Activated gamma-delta T cell treated with anti-CD3 and anti-CD28 coated beads, Interleukin-2, amount 50 U/mL, for 16 hours (primary cell): ENCODE data around the gene PTGR2.
A peak's percentile ranks its signal among the peaks of the same experiment; 100 is the strongest.
"Not testable (repeated sequence)": the region's sequence is repeated elsewhere in the genome, so short reads cannot be mapped to it uniquely, and the experiment has no call there.

Source experiments
- DNase-seq: peaks from one replicate; pipeline ENCODE4 v3.0.0-alpha.2; 2020; ENCODE audit warnings: low read depth

Gene PTGR2

DNA sequence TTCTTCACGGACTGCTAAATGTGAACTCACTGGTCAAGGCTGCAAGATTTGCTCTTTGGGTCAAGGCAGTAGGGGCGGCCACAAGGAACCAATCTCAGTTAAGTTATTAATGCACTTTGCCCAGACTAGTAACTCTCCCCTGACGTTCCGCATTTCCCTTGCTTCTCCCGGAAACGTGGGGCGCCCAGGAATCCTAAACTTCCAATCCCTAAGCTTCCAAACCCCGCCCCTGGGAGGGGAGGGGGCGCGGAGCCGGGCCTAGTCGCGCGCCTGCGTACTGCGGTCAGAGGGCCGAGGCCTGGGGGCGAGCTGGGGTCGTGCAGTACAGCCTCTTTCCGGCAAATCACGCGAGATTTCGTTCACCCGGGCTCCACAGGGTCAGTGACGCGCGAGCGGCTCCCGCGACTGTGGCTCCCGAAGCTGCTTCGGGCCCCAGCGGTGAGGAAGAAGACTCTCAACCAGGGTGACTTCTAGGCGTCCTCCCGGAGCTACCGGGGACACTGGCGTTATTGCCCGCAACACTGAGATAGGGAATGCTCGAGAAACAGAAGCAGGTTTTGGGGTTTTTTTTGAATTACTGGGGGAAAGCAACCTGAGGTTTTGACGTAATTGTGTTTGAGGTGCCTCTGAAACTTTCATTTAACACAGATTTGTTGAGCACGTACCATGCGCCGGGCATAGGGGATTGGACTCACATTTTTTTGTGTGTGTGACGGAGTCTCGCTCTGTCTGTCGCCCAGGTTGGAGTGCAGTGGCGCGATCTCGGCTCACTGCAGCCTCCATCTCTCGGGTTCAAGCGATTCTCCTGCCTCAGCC is at the start of gene PTGR2:
TSS of gene PTGR2 (plus strand) at position 265 of the 816 bp plus-strand sequence. CDS start 7,032 bp downstream, outside the sequence.
- DNase-seq, result peak; percentile 81

GRCh38 chr14:73802431-73803188 is 49.0 kb upstream of the PTGR2 start:
- no peak for DNase-seq

GRCh38 chr14:73804636-73805035 is 47.0 kb upstream of the PTGR2 start:
- no peak for DNase-seq

GRCh38 chr14:73807457-73807856 is 44.2 kb upstream of the PTGR2 start:
- no peak for DNase-seq

DNA sequence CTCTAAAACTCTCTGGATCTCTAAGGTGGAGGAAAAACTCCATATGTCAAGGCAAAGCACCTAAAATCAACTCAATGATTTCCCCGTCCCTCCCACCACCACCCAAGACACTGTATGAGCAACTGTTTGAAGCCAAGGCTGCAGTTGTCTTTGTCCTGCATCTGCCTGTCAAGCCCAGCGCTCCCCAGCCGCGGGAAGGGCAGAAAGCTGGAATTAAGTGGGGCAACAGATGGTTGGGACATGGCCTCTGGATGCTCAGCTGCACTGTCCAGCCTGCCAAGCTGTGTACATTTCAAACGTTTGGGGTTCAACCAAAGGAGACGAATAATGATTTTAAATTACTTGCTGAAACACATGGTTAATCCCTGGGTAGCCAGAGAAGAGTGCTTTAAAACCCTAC is 42.2 kb upstream of the PTGR2 start:
- no peak for DNase-seq

DNA sequence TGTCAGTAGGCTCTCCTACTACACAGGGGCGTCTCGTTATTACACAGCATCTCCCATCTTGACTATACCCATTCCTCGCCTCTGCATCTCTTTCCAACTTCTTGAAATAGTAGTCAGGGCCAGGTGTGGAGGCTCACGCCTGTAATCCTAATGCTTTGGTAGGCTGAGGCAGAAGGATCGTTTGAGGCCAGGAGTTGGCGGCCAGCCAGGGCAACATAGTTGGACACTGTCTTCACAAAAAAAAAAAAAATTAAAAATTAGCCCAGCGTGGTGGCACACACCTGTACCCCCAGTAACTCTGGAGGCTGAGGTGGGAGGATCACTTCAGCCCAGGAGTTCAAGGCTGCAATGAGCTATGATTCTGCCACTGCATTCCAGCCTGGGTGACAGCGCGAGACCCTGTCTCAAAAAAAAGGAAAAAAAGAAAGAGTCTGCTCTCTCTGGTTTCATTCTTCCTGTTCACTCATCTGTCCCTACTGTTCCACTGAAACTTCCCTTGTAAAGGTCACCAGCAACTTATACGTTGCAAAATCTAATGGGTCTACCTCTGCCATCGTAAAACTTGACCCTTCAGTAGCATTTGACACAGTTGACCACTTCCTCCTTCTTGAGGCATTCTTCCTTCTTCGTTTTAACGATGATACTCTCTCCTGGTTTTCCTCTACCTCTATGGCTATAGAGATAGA is 41.0 kb upstream of the PTGR2 start:
- DNase-seq, result no peak

DNA sequence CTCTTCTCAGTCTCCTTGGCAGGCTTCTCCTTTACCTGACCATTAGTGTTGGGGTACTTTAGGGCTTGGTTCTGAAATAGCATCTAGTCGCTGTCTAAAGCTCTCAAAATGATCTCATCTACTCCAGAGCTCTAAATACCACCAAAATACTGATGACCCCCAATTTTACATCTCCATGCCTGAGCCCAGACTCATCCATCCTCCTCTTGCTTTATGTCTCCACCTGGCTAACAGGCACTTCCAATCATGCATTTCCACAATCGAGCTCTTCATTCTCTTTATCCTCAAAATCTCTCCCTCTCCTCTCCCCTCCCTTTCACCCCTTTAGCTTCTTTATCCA is 40.5 kb upstream of the PTGR2 start:
- no peak for DNase-seq

- no peak for DNase-seq
Observed at GRCh38 chr14:73814153-73814552, 37.5 kb upstream of the PTGR2 start.

DNA sequence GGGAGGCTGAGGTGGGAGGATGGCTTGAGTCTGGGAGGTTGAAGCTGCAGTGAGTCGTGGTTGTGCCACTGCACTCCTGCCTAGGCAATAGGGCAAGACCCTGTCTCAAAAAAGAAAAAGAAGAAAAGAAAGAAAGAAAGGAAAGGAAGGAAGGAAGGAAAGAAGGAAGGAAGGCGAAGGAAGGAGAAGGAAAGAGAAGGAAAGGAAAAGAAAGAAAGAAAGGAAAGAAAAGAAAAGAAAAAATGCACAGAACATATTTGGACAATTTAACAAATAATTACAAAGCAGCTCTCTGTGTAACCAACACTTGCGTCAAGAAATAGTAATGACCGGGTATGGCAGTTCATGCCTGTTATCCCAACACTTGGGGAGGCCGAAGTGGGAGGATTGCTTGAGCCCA is 35.8 kb upstream of the PTGR2 start:
- DNase-seq, result no peak

- DNase-seq, result no peak
Observed at GRCh38 chr14:73816393-73816816, 35.2 kb upstream of the PTGR2 start.

DNA sequence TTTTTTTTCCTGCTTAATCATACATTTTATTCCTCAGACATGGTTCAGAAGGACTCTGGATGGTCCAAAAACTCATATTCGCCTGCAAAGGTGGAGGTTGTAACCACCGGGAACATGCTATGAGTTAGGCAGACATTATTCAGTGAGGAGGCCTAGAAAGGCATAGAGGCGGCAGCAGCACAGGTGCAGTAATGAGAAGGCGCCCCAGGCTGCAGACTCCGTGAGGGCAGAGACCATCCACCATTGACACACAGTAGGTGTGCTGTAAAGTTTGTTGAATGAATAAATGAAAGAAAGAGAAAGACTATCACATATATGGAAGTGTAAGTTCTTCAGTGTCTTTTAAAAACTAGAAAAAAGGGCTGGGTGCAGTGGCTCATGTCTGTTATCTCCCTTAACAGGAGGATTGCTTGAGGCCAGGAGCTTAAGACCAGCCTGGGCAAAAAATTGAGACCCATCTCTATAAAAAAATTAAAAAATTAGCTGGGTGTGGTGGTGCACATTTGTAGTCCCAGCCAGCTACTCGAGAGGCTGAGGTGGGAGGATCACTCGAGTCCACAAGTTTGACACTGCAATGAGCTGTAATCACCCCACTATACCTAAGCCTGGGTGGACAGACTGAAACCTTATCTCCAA is 34.5 kb upstream of the PTGR2 start:
- DNase-seq, result no peak

GRCh38 chr14:73818821-73819220 is 32.8 kb upstream of the PTGR2 start:
- no peak for DNase-seq

GRCh38 chr14:73820631-73821030 is 31.0 kb upstream of the PTGR2 start:
- DNase-seq, result no peak

DNA sequence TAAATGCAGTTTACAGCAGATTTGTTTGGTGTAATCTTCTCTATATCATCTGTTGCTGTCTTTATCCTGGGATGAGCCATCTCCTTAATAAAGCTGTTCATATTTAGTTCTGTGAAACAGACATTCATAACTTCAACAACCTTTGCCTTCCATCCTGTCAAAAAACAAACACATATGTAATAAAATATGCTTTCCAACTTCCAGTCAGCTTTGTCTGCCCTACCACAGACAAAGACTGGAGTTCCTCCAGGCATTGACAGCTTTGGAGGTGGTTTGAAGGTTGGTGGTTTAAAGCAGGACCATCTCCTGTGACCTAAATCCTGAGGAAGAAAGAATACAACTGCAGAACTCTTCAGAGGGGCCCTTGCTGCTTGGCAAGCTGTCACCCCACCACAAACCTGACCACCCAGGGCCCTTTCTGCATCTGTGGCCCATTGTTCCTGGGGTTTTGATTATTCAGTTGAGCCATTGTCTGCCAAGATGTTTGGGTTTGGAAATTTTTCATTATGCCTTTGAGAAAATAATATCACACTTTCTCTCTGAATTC is 28.2 kb upstream of the PTGR2 start:
- DNase-seq, result no peak

GRCh38 chr14:73824127-73824526 is 27.5 kb upstream of the PTGR2 start:
- DNase-seq, result no peak

- no peak for DNase-seq
Observed at GRCh38 chr14:73824536-73824935, 27.1 kb upstream of the PTGR2 start.

DNA sequence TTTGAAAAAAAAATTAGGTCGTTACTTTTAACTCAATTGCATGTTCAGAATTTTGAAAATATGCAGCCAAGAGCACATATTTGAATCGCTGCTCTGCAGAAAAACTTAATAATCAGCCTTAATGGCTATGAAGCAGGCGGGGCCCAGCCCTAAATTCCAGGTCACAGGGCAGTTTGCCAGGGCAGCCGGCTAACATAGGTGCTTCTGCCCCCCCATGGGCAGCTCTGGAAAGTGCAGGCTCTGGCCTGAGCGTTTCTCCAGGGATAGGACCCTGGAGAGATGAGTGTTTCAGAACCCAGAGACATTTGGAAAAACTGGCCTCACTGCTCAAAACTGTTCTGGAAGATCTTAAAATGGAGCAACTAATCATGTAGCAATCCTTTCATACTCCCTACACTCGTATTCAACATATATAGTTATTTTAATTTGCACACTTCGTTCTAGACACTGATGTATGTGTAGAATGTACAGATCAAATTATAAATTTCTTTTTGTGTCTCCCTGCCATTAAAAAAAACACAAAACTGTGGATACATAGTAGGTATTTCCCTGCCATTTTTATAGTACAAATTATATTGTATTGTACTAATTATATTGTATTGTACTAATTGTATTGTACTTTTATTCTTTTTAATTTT is 26.0 kb upstream of the PTGR2 start:
- DNase-seq, result peak; percentile 66

GRCh38 chr14:73827190-73827589 is 24.4 kb upstream of the PTGR2 start:
- not testable (repeated sequence) for DNase-seq

DNA sequence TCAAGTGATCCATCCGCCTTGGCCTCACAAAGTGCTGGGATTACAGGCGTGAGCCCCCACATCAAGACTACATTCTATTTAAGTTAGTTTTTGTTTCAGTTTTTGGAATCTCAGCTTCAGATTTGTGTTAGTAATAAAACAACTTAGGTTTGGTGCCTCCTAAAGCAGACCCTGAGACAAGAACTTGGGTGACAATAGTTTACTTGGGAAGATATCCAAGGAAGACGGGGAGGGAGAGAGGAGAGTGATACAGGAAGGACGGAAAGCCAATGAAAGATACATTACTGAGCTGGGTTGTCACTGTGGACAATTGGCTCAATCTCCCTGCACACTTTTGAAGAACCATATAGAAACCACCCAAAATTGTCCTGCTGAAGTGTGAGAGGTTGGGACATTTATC is 22.6 kb upstream of the PTGR2 start:
- no peak for DNase-seq

- DNase-seq, result no peak
Observed at GRCh38 chr14:73829526-73830431, 21.9 kb upstream of the PTGR2 start.

DNA sequence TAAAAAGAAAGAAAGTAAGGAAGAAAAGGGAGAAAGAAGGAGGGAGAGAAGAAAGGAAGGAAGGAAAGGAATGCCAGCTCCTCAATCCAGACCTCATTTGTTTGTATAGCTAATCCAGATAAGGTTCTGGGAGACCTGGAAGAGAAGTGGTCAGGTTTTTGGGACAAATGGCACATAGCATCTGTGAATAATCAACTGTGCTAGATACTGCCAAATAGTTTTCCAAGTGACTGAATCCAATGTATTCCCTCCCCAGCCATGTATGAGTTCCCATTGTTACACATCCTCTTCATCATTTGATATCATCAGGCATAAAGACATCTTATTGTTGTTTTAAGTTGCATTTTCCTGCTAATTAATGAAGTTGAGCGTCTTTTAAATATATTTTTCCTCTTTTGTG is 18.6 kb upstream of the PTGR2 start:
- no peak for DNase-seq
